ENCODE measurements around the gene RECQL.

- TF ChIP-seq CTCF (IDR thresholded peaks at IDR 0.05) (no peak), POLR2A (IDR thresholded peaks at IDR 0.05) (no peak)
Measured at GRCh38 chr12:21527451-21528180, 26.2 kb upstream of the RECQL start.

All from Peyer's patch (tissue), 4 donors.